Type B pancreatic cell (in vitro differentiated cells): ENCODE data around the gene RRAD. TPM values are rescaled to one million over a fixed set of nuclear protein-coding genes. Genes with fewer than 3 reads are reported as not detected.

Experiments
- DNase-seq: peaks from one replicate; pipeline ENCODE4 v3.0.0; 2021; ENCODE audit warnings: mixed read lengths; ENCODE audit not compliant: unreplicated experiment; ENCODE audit errors: extremely low spot score
- H3K27ac Mint-ChIP-seq: 2 replicates; pipeline ENCODE4 v1.8.0; 2021; ENCODE audit warnings: mild to moderate bottlenecking, mixed read lengths
- H3K27me3 Mint-ChIP-seq: 2 replicates; pipeline ENCODE4 v1.8.0; 2021; ENCODE audit warnings: mixed read lengths
- H3K36me3 Mint-ChIP-seq: 2 replicates; pipeline ENCODE4 v1.8.0; 2021; ENCODE audit warnings: mixed read lengths
- H3K4me1 Mint-ChIP-seq: one replicate; pipeline ENCODE4 v1.8.0; 2021; ENCODE audit warnings: mixed read lengths; ENCODE audit not compliant: unreplicated experiment
- H3K4me3 Mint-ChIP-seq: 2 replicates; pipeline ENCODE4 v1.8.0; 2021; ENCODE audit warnings: mild to moderate bottlenecking, mixed read lengths
- H3K9me3 Mint-ChIP-seq: 2 replicates; pipeline ENCODE4 v1.8.0; 2021; ENCODE audit warnings: mixed read lengths
- CTCF ChIP-seq: fragments of 200-600 bp; sonication (generic); conservative IDR thresholded peaks from 2 replicates; pipeline ENCODE4 v1.5.0; 2021; ENCODE audit warnings: antibody characterized with exemption, mild to moderate bottlenecking
- total RNA-seq: library from RNA; stranded (reverse); gene quantifications from 2 replicates; pipeline ENCODE4 v1.2.1, GENCODE V29; 2021; ENCODE audit warnings: low replicate concordance

Gene RRAD
- total RNA-seq, 1 donor from 2014 or later: 1.3 TPM

DNA sequence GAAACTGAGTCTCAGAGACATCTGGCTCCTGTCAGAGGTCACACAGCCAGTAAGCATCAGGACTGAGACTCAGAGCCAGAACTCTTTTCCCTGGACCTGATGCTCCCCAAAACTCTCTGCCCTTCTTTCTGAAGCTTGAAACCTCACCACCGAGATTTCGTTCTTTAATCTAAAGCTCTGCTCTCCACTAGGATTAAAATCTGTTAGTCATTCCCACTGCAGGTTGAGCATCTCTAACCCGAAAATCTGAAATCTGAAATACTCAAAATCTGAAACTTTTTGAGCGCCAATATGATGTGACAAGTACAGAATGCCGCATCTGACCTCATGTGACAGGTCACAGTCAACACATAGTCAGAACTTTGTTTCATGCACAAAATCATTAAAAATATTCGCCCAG is 8.8 kb downstream of the RRAD start:
- Mint-ChIP-seq H3K4me1 (no peaks in the 10 kb centered on the region), H3K4me3 (no peak overlapping the region), H3K27me3 (peaks cover 44% of the 10 kb centered on the region), H3K9me3 (no peaks in the 10 kb centered on the region), H3K27ac (no peak overlapping the region), H3K36me3 (no peaks in the 10 kb centered on the region)
- no peak for DNase-seq
- no peak for TF ChIP-seq CTCF

GRCh38 chr16:66915041-66915440 is 10.3 kb downstream of the RRAD start:
- H3K27me3 Mint-ChIP-seq: peaks cover 33% of the 10 kb centered on the region

GRCh38 chr16:66914541-66914940 is 10.8 kb downstream of the RRAD start:
- Mint-ChIP-seq H3K9me3 (no peaks in the 10 kb centered on the region), H3K27me3 (peaks cover 34% of the 10 kb centered on the region), H3K4me3 (no peak overlapping the region), H3K27ac (no peak overlapping the region), H3K4me1 (no peaks in the 10 kb centered on the region), H3K36me3 (no peaks in the 10 kb centered on the region)
- no peak for TF ChIP-seq CTCF
- no peak for DNase-seq

More at GRCh38 chr16:66915041-66915440, 10.3 kb downstream of the RRAD start:
- Mint-ChIP-seq H3K27ac (no peak overlapping the region), H3K4me1 (no peaks in the 10 kb centered on the region), H3K36me3 (no peaks in the 10 kb centered on the region), H3K4me3 (no peak overlapping the region), H3K9me3 (no peaks in the 10 kb centered on the region)
- no peak for TF ChIP-seq CTCF
- DNase-seq: no peak

- no peak overlapping the region for H3K4me3 Mint-ChIP-seq
- H3K27me3 Mint-ChIP-seq: peaks cover 29% of the 10 kb centered on the region
- no peak for DNase-seq
- no peak for TF ChIP-seq CTCF
- no peaks in the 10 kb centered on the region for H3K36me3 Mint-ChIP-seq
- H3K27ac Mint-ChIP-seq: no peak overlapping the region
- H3K4me1 Mint-ChIP-seq: no peaks in the 10 kb centered on the region
- no peaks in the 10 kb centered on the region for H3K9me3 Mint-ChIP-seq
Measured at GRCh38 chr16:66913711-66914110, 11.6 kb downstream of the RRAD start.

DNA sequence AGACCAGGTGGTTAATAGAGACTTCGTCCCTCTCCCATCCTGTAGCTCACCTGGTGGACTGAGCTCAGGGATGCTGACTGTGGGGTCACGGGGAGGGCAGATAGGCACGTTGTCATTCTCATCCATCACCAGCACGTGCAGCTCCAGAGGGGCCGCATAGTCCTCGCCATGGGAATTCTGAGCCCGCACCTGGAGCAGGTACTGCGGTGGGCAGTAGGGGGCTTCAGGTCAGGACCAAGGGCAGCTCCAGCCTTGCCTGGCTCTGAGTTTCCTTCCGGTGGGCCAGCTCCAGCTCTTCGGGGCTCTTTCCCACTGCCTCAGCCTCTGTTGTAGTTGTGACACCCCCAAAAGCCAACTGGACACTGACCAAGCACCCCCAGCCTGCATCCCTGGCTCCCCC is 12.3 kb downstream of the RRAD start:
- TF ChIP-seq CTCF: no peak
- no peak for DNase-seq
- no peak overlapping the region for H3K27ac Mint-ChIP-seq
- no peaks in the 10 kb centered on the region for H3K9me3 Mint-ChIP-seq
- H3K27me3 Mint-ChIP-seq: peaks cover 29% of the 10 kb centered on the region
- H3K4me3 Mint-ChIP-seq: no peak overlapping the region
- no peaks in the 10 kb centered on the region for H3K36me3 Mint-ChIP-seq
- H3K4me1 Mint-ChIP-seq: no peaks in the 10 kb centered on the region

DNA sequence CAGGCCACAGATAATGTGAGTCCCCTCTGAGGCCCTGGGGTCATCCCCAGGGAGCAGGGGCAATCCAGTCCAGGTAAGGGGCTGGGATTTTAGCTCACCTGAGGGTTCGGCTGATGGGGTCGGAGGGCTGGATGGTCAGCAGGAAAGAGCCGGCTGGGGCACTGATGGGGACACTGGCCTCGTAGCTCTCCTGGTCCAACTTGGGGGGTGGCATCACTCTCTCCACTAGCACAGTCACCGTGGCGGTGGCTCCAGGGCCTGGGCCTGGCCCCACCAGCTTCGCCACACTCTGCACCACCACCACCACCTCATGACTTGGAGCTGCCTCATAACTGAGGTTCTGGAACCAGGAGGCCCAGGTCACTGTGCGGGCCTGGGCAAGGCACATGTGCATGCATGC is 13.5 kb downstream of the RRAD start:
- no peak overlapping the region for H3K27ac Mint-ChIP-seq
- no peak for DNase-seq
- H3K4me1 Mint-ChIP-seq: no peaks in the 10 kb centered on the region
- H3K9me3 Mint-ChIP-seq: no peaks in the 10 kb centered on the region
- no peaks in the 10 kb centered on the region for H3K36me3 Mint-ChIP-seq
- no peak for TF ChIP-seq CTCF
- H3K27me3 Mint-ChIP-seq: peaks cover 22% of the 10 kb centered on the region
- H3K4me3 Mint-ChIP-seq: no peak overlapping the region
